ENCODE results near the gene C3orf33. TPM values are rescaled to one million over a fixed set of nuclear protein-coding genes. Genes with fewer than 3 reads are reported as not detected.

C3orf33 gene
- 1.3 and 4.1 TPM in 2 replicates for total RNA-seq

GRCh38 chr3:155805802-155806618, at the start of gene C3orf33:
Gene C3orf33 (minus strand): TSS chr3:155806278. CDS start chr3:155806252, 26 bp downstream.

DNA sequence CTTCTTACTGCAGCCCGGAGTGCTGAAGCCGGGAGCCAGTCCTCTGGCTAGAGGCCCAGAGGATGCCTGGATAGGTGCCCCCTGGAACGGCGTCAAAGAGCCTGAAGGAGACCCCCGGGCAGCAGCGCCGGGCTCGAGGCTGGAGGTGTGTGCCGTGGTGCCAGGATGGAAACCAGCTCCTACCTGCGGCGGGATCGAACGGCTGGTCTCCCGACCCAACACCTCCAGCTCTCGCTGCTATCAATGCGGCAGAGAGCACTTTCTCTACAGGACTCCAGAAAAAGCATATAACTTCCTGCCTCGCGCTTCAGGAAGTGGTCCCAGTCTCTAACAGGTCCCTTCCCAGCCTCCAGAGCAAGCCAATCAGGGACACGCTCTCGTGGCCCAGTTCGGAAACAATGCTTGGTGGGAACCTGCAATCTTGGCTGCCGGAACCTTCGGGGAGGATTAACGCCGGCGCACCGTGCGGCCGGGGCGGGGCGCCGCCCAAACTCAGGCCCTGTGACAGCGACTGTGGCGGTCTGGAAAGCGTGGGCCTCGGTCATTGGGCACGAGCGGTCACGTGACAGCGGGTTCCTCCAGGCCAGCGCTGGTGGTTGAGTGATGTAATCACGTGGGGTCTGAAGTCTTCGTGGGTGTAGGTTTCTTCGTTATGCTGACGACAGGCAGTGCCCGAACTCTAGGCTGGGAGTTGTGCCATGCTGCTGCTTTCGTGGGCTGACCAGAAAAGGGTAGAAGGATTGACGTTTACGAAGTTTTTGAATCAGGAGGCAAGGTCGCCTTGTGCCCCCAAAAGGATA, 48.3 kb upstream of the C3orf33 start, which contains the start of gene SLC33A1:
Gene SLC33A1 (minus strand): TSS at position 287 of the 800 bp plus-strand sequence. CDS start 430 bp downstream, outside the sequence.

GRCh38 chr3:155744626-155745324, 61.3 kb downstream of the C3orf33 start, which contains the start of gene PLCH1:
Gene PLCH1 (minus strand): TSS chr3:155745071. CDS start chr3:155704224, 40,847 bp downstream.

Other genes starting within 250 kb of the C3orf33 start
- gene PLCH1, start 61.2 kb downstream of the C3orf33 start, total RNA-seq: under 0.01 and 0.17 TPM in 2 replicates
- gene SLC33A1, start 48.1 kb upstream of the C3orf33 start, total RNA-seq: 30.8 and 39.7 TPM in 2 replicates
- 31.1 and 85.4 TPM in 2 replicates for gene GMPS, start 64.4 kb upstream of the C3orf33 start, total RNA-seq